Lower leg skin (tissue), 3 donors: ENCODE results near the gene PIGL.

Experiments used
- POLR2A ChIP-seq, 2 donors: fragments of 450-650 bp; IDR thresholded peaks; one replicate each; pipeline ENCODE4 v1.6.1; 2016 to 2017; ENCODE audit warnings: antibody characterized with exemption in 2 of 2, mild to moderate bottlenecking in 1 of 2, moderate library complexity in 1 of 2
- TF ChIP-seq, protein P1 (sequence below), 3 donors: fragments of 450-650 bp; IDR thresholded peaks; one replicate each; pipeline ENCODE4 v1.5.1; 2016; ENCODE audit warnings: antibody characterized with exemption in 3 of 3, mild to moderate bottlenecking in 3 of 3, moderate library complexity in 2 of 3

DNA sequence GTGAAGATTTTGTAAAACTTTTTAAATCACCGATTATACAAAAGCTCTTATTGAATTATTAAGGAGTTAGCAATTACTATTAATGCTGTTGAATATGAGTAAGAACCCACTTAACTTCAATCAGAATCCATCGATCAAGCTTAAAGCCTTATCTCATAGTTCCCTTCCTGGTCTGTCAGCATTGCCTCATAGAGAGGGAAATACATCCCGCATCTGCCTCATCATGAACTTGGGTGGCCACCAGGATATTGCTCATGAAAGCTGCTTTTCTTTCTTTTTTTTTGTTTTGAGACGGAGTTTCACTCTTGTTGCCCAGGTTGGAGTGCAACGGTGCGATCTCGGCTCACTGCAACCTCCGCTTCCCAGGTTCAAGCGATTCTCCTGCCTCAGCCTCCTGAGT lies 66.7 kb downstream of the PIGL start:
- TF ChIP-seq, protein P1, sequence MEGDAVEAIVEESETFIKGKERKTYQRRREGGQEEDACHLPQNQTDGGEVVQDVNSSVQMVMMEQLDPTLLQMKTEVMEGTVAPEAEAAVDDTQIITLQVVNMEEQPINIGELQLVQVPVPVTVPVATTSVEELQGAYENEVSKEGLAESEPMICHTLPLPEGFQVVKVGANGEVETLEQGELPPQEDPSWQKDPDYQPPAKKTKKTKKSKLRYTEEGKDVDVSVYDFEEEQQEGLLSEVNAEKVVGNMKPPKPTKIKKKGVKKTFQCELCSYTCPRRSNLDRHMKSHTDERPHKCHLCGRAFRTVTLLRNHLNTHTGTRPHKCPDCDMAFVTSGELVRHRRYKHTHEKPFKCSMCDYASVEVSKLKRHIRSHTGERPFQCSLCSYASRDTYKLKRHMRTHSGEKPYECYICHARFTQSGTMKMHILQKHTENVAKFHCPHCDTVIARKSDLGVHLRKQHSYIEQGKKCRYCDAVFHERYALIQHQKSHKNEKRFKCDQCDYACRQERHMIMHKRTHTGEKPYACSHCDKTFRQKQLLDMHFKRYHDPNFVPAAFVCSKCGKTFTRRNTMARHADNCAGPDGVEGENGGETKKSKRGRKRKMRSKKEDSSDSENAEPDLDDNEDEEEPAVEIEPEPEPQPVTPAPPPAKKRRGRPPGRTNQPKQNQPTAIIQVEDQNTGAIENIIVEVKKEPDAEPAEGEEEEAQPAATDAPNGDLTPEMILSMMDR (IDR thresholded peaks at IDR 0.05): no peak
- TF ChIP-seq POLR2A (IDR thresholded peaks at IDR 0.05): no peak
